PC-3 (cell line): ENCODE measurements around the gene CCDC83. TPM values are rescaled to one million over a fixed set of nuclear protein-coding genes. Genes with fewer than 3 reads are reported as not detected.

ENCODE experiments used
- ATAC-seq: fragments of 200-7000 bp; cut with Tn5 transposase; 2 replicates; pipeline ENCODE4 v1.9.1; 2020; ENCODE audit warnings: mild to moderate bottlenecking, moderate library complexity
- Bru-seq: library from RNA; stranded (reverse); fragments of 400-500 nt; gene quantifications from one replicate; lab custom pipeline; 2021; lab: Mats Ljungman, UMichigan
- BruChase-seq, 2 experiments: library from RNA; stranded (reverse); fragments of 400-500 nt; gene quantifications; one replicate each; lab custom pipeline; 2021; lab: Mats Ljungman, UMichigan
- BruUV-seq: library from RNA; stranded (reverse); fragments of 400-500 nt; replicated peaks from 2 replicates; lab custom pipeline; 2021; lab: Mats Ljungman, UMichigan
- CTCF ChIA-PET: fragments of 300-600 bp; sonication (Branson Sonifier 250); formaldehyde crosslinking; loops from one replicate; lab custom pipeline; 2022; ENCODE audit warnings: antibody characterized with exemption; lab: Charles Lee
- POLR2A ChIA-PET: fragments of 300-600 bp; sonication (Branson Sonifier 250); formaldehyde crosslinking; loops from one replicate; lab custom pipeline; 2022; ENCODE audit warnings: antibody characterized with exemption; ENCODE audit not compliant: unreplicated experiment; lab: Charles Lee
- DNase-seq: peaks from one replicate; pipeline ENCODE4 v3.0.0-alpha.2; 2015
- H2AFZ ChIP-seq: fragments of 300-600 bp; sonication (generic); 2 replicates; pipeline ENCODE4 v1.6.0; 2016; ENCODE audit warnings: antibody characterized with exemption, low read length
- H3F3A ChIP-seq: fragments of 300-600 bp; sonication (generic); one replicate; pipeline ENCODE4 v1.6.0; 2017; ENCODE audit warnings: antibody characterized with exemption, low read length, control low read depth, mild to moderate bottlenecking; ENCODE audit not compliant: unreplicated experiment
- H3K27ac ChIP-seq: fragments of 300-600 bp; sonication (generic); 2 replicates; pipeline ENCODE4 v1.5.1; 2016; ENCODE audit warnings: mild to moderate bottlenecking, low read length
- H3K27me3 ChIP-seq: fragments of 300-600 bp; sonication (generic); 2 replicates; pipeline ENCODE4 v1.6.1; 2016; ENCODE audit warnings: low read length, mixed read lengths
- H3K36me3 ChIP-seq: fragments of 300-600 bp; sonication (generic); 2 replicates; pipeline ENCODE4 v1.6.1; 2016; ENCODE audit warnings: low read depth, mixed run types, low read length, mixed read lengths
- H3K4me1 ChIP-seq: fragments of 300-600 bp; sonication (generic); 2 replicates; pipeline ENCODE4 v1.5.1; 2016; ENCODE audit warnings: low read length; ENCODE audit not compliant: insufficient read depth
- H3K4me2 ChIP-seq: fragments of 300-600 bp; sonication (generic); 2 replicates; pipeline ENCODE4 v1.6.0; 2016; ENCODE audit warnings: low read length
- H3K4me3 ChIP-seq: fragments of 300-600 bp; sonication (generic); 2 replicates; pipeline ENCODE4 v1.5.1; 2016; ENCODE audit warnings: mild to moderate bottlenecking, low read length, mixed read lengths
- H3K79me2 ChIP-seq: fragments of 300-600 bp; sonication (generic); 2 replicates; pipeline ENCODE4 v1.6.1; 2017; ENCODE audit warnings: low read length, mixed read lengths
- H3K9ac ChIP-seq: fragments of 300-600 bp; sonication (generic); 2 replicates; pipeline ENCODE4 v1.6.0; 2016; ENCODE audit warnings: mild to moderate bottlenecking, low read length
- H3K9me2 ChIP-seq: fragments of 300-600 bp; sonication (generic); replicated peaks from 2 replicates; pipeline ENCODE4 v1.6.1; 2016; ENCODE audit warnings: mixed run types, low read length, mixed read lengths
- H3K9me3 ChIP-seq: fragments of 300-600 bp; sonication (generic); 2 replicates; pipeline ENCODE4 v1.6.1; 2016; ENCODE audit warnings: low read length, mixed read lengths
- H4K20me1 ChIP-seq: fragments of 300-600 bp; sonication (generic); 2 replicates; pipeline ENCODE4 v1.6.1; 2016; ENCODE audit warnings: low read length, mixed read lengths
- CTCF ChIP-seq: fragments of 300-600 bp; sonication (generic); conservative IDR thresholded peaks from 2 replicates; pipeline ENCODE4 v1.5.1; 2017; ENCODE audit warnings: antibody characterized with exemption, low read depth, mild to moderate bottlenecking, low read length
- EZH2 ChIP-seq: fragments of 300-600 bp; sonication (generic); IDR thresholded peaks from one replicate; pipeline ENCODE4 v1.6.1; 2017; ENCODE audit warnings: antibody characterized with exemption, mild to moderate bottlenecking, low read length; ENCODE audit not compliant: unreplicated experiment
- EZH2phosphoT487 ChIP-seq: fragments of 300-600 bp; sonication (generic); IDR thresholded peaks from 2 replicates; pipeline ENCODE4 v1.6.1; 2018; ENCODE audit warnings: mild to moderate bottlenecking, antibody characterized with exemption, low read length, borderline replicate concordance
- intact Hi-C: fragments of 100-400 bp; cut with micrococcal nuclease; formaldehyde crosslinking; loops from 2 replicates; pipeline ENCODE4 v1.9.0; 2023
- long read RNA-seq: library from polyadenylated mRNA; unstranded; transcript quantifications from one replicate; pipeline ENCODE4 v2.0.0, GENCODE V29; 2021; ENCODE audit not compliant: unreplicated experiment
- total RNA-seq: library from RNA; depleted of rRNA; stranded (reverse); fragments of >200 nt; gene quantifications from 2 replicates; pipeline ENCODE4 v1.2.3, GENCODE V29; 2014; rRNA removed

Gene CCDC83
- total RNA-seq (0.22 TPM in 1 of 2 replicates, not detected in the other), Bru-seq, nascent RNA (percentile 27 among the genes with signal in this experiment), BruChase-seq, experiment 1, labeled RNA remaining after a 6-hour chase (percentile 26 among the genes with signal in this experiment), BruChase-seq, experiment 2, labeled RNA remaining after a 2-hour chase (percentile 21 among the genes with signal in this experiment)
- long read RNA-seq, result 0 reads

- no peaks in the 10 kb centered on the region for H3K27me3 ChIP-seq
- peaks cover 17% of the 10 kb centered on the region for H3K4me1 ChIP-seq
- no peaks in the 10 kb centered on the region for H3K9me3 ChIP-seq
- no peaks in the 10 kb centered on the region for H3K9me2 ChIP-seq
- no peak for ATAC-seq
- peak within 1 kb of the TSS; percentile 92 for H2AFZ ChIP-seq
- intact Hi-C loops, result loop anchor here (1.0 to 10.0 kb wide), 4 partner anchors 26 to 1437 kb away; no protein-coding TSS in a partner anchor
- peak within 1 kb of the TSS; percentile 78 for H3K4me3 ChIP-seq
- H3K36me3 ChIP-seq, result peaks cover 10% of the 10 kb centered on the region
- peak within 1 kb of the TSS; percentile 84 for H3K27ac ChIP-seq
- no peak for DNase-seq
- no peaks in the 10 kb centered on the region for H3F3A ChIP-seq
- POLR2A ChIA-PET, result interaction anchor here (0.7 kb wide), 1 partner anchor 33 kb away, joined by 3 read pairs; no protein-coding TSS in a partner anchor
- no TSS peak for BruUV-seq
- H3K79me2 ChIP-seq, result peaks cover 31% of the 10 kb centered on the region
- CTCF ChIA-PET, result interaction anchor here (0.7 to 1.3 kb wide), 8 partner anchors 23 to 1085 kb away, joined by 3 to 15 read pairs (median 4); no protein-coding TSS in a partner anchor
- no peaks in the 10 kb centered on the region for H4K20me1 ChIP-seq
- H3K9ac ChIP-seq, result peak within 1 kb of the TSS; percentile 92
- TF ChIP-seq CTCF (no peak), EZH2 (no peak), EZH2phosphoT487 (no peak)
- H3K4me2 ChIP-seq, result peak within 1 kb of the TSS; percentile 86
These were observed at the start of gene CCDC83 for GRCh38 chr11:85855341-85855656. CCDC83 (plus strand) TSS chr11:85855383; CDS start chr11:85865124, 9,741 bp downstream.

DNA sequence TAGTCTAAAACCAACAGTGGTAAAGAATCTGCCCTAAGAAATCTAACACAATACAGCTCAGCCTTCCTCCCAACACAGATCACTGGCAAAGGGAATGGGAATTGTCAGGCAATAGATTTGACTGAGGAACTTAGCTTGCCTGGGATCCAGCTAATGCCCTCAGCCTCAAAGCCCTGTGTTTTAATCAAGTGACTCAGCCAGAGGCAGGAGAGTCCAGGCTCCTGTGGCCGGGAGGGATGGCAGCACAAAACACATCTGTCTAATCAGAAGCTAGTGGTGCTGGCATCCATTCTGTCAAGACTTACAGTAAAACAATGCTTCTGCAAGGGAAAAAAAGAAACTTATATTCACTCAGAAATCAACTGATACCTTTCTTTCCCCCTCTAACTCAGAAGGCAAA lies 49.8 kb upstream of the CCDC83 start:
- intact Hi-C loops, result no loop called here
- Histone ChIP-seq H3K9me2 (no peaks in the 10 kb centered on the region), H3F3A (no peaks in the 10 kb centered on the region), H3K4me1 (peaks cover 23% of the 10 kb centered on the region), H3K4me3 (no peak overlapping the region), H2AFZ (no peak overlapping the region), H3K79me2 (peaks cover 73% of the 10 kb centered on the region), H3K36me3 (peaks cover 4% of the 10 kb centered on the region; the same call in 1 of the 2 replicates), H3K27me3 (no peaks in the 10 kb centered on the region), H3K4me2 (no peak overlapping the region), H3K9me3 (no peaks in the 10 kb centered on the region), H3K27ac (no peak overlapping the region), H3K9ac (no peak overlapping the region), H4K20me1 (no peaks in the 10 kb centered on the region)
- no TSS peak for BruUV-seq
- ATAC-seq (no peak), DNase-seq (no peak)
- POLR2A ChIA-PET, result no interaction called here
- CTCF ChIA-PET, result no interaction called here
- TF ChIP-seq EZH2 (no peak), CTCF (no peak), EZH2phosphoT487 (no peak)

- Histone ChIP-seq H3F3A (no peaks in the 10 kb centered on the region), H2AFZ (no peak overlapping the region), H3K4me3 (no peak overlapping the region), H3K36me3 (peaks cover 4% of the 10 kb centered on the region; the same call in 1 of the 2 replicates), H3K4me1 (peaks cover 21% of the 10 kb centered on the region), H3K9me2 (no peaks in the 10 kb centered on the region), H3K9me3 (no peaks in the 10 kb centered on the region), H3K27me3 (no peaks in the 10 kb centered on the region), H3K79me2 (peaks cover 71% of the 10 kb centered on the region), H3K4me2 (no peak overlapping the region), H3K27ac (no peak overlapping the region), H3K9ac (no peak overlapping the region), H4K20me1 (no peaks in the 10 kb centered on the region)
- BruUV-seq, result no TSS peak
- DNase-seq (no peak), ATAC-seq (no peak)
- ChIA-PET CTCF (no interaction called here), POLR2A (no interaction called here)
- intact Hi-C loops, result no loop called here
- TF ChIP-seq EZH2 (no peak), EZH2phosphoT487 (no peak), CTCF (no peak)
These were observed 49.2 kb upstream of the CCDC83 start for GRCh38 chr11:85806016-85806415.
